GM23248 (cell line): ENCODE results near the gene SLC5A11. TPM values are rescaled to one million over a fixed set of nuclear protein-coding genes. Genes with fewer than 3 reads are reported as not detected.
"Not testable (repeated sequence)": the region's sequence is repeated elsewhere in the genome, so short reads cannot be mapped to it uniquely, and the experiment has no call there.

ENCODE experiments used
- DNase-seq: peaks from one replicate; pipeline ENCODE4 v3.0.0-alpha.2; 2015
- H2AFZ ChIP-seq: fragments of 200-600 bp; sonication (generic); 2 replicates; pipeline ENCODE4 v1.6.1; 2016; ENCODE audit warnings: antibody characterized with exemption
- H3F3A ChIP-seq: fragments of 200-600 bp; sonication (generic); 2 replicates; pipeline ENCODE4 v1.6.1; 2016; ENCODE audit warnings: mild to moderate bottlenecking, antibody characterized with exemption, mixed run types; ENCODE audit not compliant: insufficient read depth
- H3K27ac ChIP-seq: fragments of 200-600 bp; sonication (generic); 2 replicates; pipeline ENCODE4 v1.5.1; 2016; ENCODE audit warnings: mild to moderate bottlenecking
- H3K27me3 ChIP-seq: fragments of 200-600 bp; sonication (generic); replicated peaks from 2 replicates; pipeline ENCODE4 v1.6.1; 2016; ENCODE audit warnings: mild to moderate bottlenecking; ENCODE audit not compliant: insufficient read depth
- H3K36me3 ChIP-seq: fragments of 200-600 bp; sonication (generic); 2 replicates; pipeline ENCODE4 v1.6.1; 2016; ENCODE audit warnings: low read depth, mild to moderate bottlenecking
- H3K4me1 ChIP-seq: fragments of 200-600 bp; sonication (generic); 2 replicates; pipeline ENCODE4 v1.6.1; 2016; ENCODE audit warnings: mild to moderate bottlenecking; ENCODE audit not compliant: insufficient read depth
- H3K4me2 ChIP-seq: fragments of 200-600 bp; sonication (generic); one replicate; pipeline ENCODE4 v1.6.1; 2016; ENCODE audit warnings: mild to moderate bottlenecking; ENCODE audit not compliant: unreplicated experiment
- H3K4me3 ChIP-seq: fragments of 200-600 bp; sonication (generic); 2 replicates; pipeline ENCODE4 v1.5.1; 2016; ENCODE audit warnings: mild to moderate bottlenecking
- H3K79me2 ChIP-seq: fragments of 200-600 bp; sonication (generic); 2 replicates; pipeline ENCODE4 v1.6.1; 2016; ENCODE audit warnings: mild to moderate bottlenecking; ENCODE audit not compliant: insufficient read depth
- H3K9ac ChIP-seq: fragments of 200-600 bp; sonication (generic); 2 replicates; pipeline ENCODE4 v1.6.1; 2016; ENCODE audit warnings: mild to moderate bottlenecking
- H3K9me2 ChIP-seq: fragments of 200-600 bp; sonication (generic); 2 replicates; pipeline ENCODE4 v1.6.1; 2016; ENCODE audit warnings: mixed run types, mild to moderate bottlenecking, moderate library complexity; ENCODE audit not compliant: insufficient read depth
- H3K9me3 ChIP-seq: fragments of 200-600 bp; sonication (generic); one replicate; pipeline ENCODE4 v1.6.1; 2017; ENCODE audit warnings: low read depth
- H4K20me1 ChIP-seq: fragments of 200-600 bp; sonication (generic); 2 replicates; pipeline ENCODE4 v1.6.0; 2016; ENCODE audit not compliant: insufficient read depth
- EZH2 ChIP-seq: fragments of 200-600 bp; sonication (generic); IDR thresholded peaks from 2 replicates; pipeline ENCODE4 v1.6.1; 2018; ENCODE audit warnings: antibody characterized with exemption, mild to moderate bottlenecking; ENCODE audit not compliant: insufficient read depth, poor library complexity, severe bottlenecking
- EZH2phosphoT487 ChIP-seq: fragments of 200-600 bp; sonication (generic); IDR thresholded peaks from 2 replicates; pipeline ENCODE4 v1.6.1; 2018; ENCODE audit warnings: antibody characterized with exemption, moderate library complexity, mild to moderate bottlenecking, low read depth; ENCODE audit not compliant: insufficient read depth
- WGBS, 2 experiments: methylation state at CpG; one replicate each; pipeline ENCODE4 v1.1.6; 2015 to 2017; ENCODE audit warnings: low lambda C conversion rate in 2 of 2, low coverage in 1 of 2; ENCODE audit errors: missing lambda C conversion rate in 2 of 2; 5-methylcytosine and 5-hydroxymethylcytosine counted together
- in situ Hi-C: fragments of 300-500 bp; cut with MboI; formaldehyde crosslinking; loops from 2 replicates; pipeline ENCODE4 v1.15.0; 2020
- polyA plus RNA-seq: library from polyadenylated mRNA; unstranded; fragments of >200 nt; fragmentation: Nextera tagmentation; extraction: Ambion mirVana; gene quantifications from 2 replicates; pipeline ENCODE4 v1.2.1, GENCODE V29; 2016
- total RNA-seq: library from RNA; depleted of rRNA; stranded (reverse); fragments of >200 nt; shearing (Covaris generic); gene quantifications from 2 replicates; pipeline ENCODE4 v1.2.3, GENCODE V29; 2014

The SLC5A11 gene
- total and polyA plus RNA-seq, 2 experiments from 2014 or later: not detected

GRCh38 chr16:24841291-24841690 lies 4.5 kb upstream of the SLC5A11 start:
- Histone ChIP-seq H3K27me3 (no peaks in the 10 kb centered on the region), H3K4me2 (no peak overlapping the region), H4K20me1 (no peaks in the 10 kb centered on the region), H2AFZ (no peak overlapping the region), H3K36me3 (no peaks in the 10 kb centered on the region), H3K4me1 (peaks cover 15% of the 10 kb centered on the region), H3K9me2 (no peaks in the 10 kb centered on the region), H3K4me3 (no peak overlapping the region), H3K9me3 (no peaks in the 10 kb centered on the region), H3K79me2 (no peaks in the 10 kb centered on the region), H3K9ac (no peak overlapping the region), H3K27ac (no peak overlapping the region), H3F3A (peaks cover 14% of the 10 kb centered on the region; the same call in 1 of the 2 replicates)
- TF ChIP-seq EZH2 (no peak), EZH2phosphoT487 (no peak)
- no peak for DNase-seq
- in situ Hi-C loops: no loop called here

GRCh38 chr16:24844101-24845030 lies 1.4 kb upstream of the SLC5A11 start:
- peaks cover 7% of the 10 kb centered on the region; the same call in 1 of the 2 replicates for H3F3A ChIP-seq

GRCh38 chr16:24845031-24845365 lies 765 bp upstream of the SLC5A11 start:
- H3K79me2 ChIP-seq, H3K9me3 ChIP-seq, H3K9ac ChIP-seq, in situ Hi-C loops, H3K36me3 ChIP-seq, H3K27me3 ChIP-seq, H3K4me3 ChIP-seq, H4K20me1 ChIP-seq, H2AFZ ChIP-seq, H3K4me2 ChIP-seq, H3K9me2 ChIP-seq, H3K27ac ChIP-seq, DNase-seq, H3K4me1 ChIP-seq, H3F3A ChIP-seq: not testable (repeated sequence)
- WGBS, 2 experiments: 96 to 100% methylated on average over 2 of the region's 2 CpGs

More at GRCh38 chr16:24844101-24845030, 1.4 kb upstream of the SLC5A11 start:
- H3K27me3 ChIP-seq: no peaks in the 10 kb centered on the region
- in situ Hi-C loops: no loop called here
- TF ChIP-seq EZH2 (no peak), EZH2phosphoT487 (no peak)
- no peaks in the 10 kb centered on the region for H3K79me2 ChIP-seq
- DNase-seq: no peak
- H2AFZ ChIP-seq: no peak overlapping the region
- no peak overlapping the region for H3K27ac ChIP-seq
- 83 to 87% methylated on average over 17 of the region's 17 CpGs for WGBS, 2 experiments
- H3K4me3 ChIP-seq: no peak overlapping the region
- no peak overlapping the region for H3K9ac ChIP-seq
- no peak overlapping the region for H3K4me2 ChIP-seq
- H3K9me3 ChIP-seq: no peaks in the 10 kb centered on the region
- H3K36me3 ChIP-seq: no peaks in the 10 kb centered on the region
- no peaks in the 10 kb centered on the region for H3K9me2 ChIP-seq
- H4K20me1 ChIP-seq: no peaks in the 10 kb centered on the region
- H3K4me1 ChIP-seq: peaks cover 10% of the 10 kb centered on the region

- DNase-seq: no peak
- H3F3A ChIP-seq: peaks cover 19% of the 10 kb centered on the region
- H3K9me2 ChIP-seq: no peaks in the 10 kb centered on the region
- no peak overlapping the region for H3K9ac ChIP-seq
- H3K9me3 ChIP-seq: no peaks in the 10 kb centered on the region
- H3K27ac ChIP-seq: no peak overlapping the region
- H3K4me2 ChIP-seq: no peak overlapping the region
- no peak for TF ChIP-seq EZH2phosphoT487
- TF ChIP-seq EZH2: no peak
- no peaks in the 10 kb centered on the region for H4K20me1 ChIP-seq
- no peak overlapping the region for H3K4me3 ChIP-seq
- no peaks in the 10 kb centered on the region for H3K79me2 ChIP-seq
- H2AFZ ChIP-seq: no peak overlapping the region
- 70 to 75% methylated on average over 8 of the region's 8 CpGs for WGBS, 2 experiments
- in situ Hi-C loops: no loop called here
- no peaks in the 10 kb centered on the region for H3K36me3 ChIP-seq
- H3K27me3 ChIP-seq: no peaks in the 10 kb centered on the region
- H3K4me1 ChIP-seq: peaks cover 18% of the 10 kb centered on the region; the same call in 1 of the 2 replicates
These were observed 990 bp downstream of the SLC5A11 start for GRCh38 chr16:24846548-24847357.
